HTR-8/SVneo (cell line): ENCODE measurements around the gene DLGAP1.
"Not testable (repeated sequence)": the region's sequence is repeated elsewhere in the genome, so short reads cannot be mapped to it uniquely, and the experiment has no call there.

Source experiments
- DNase-seq: peaks from one replicate; pipeline ENCODE4 v3.0.0; 2011; ENCODE audit warnings: low spot score, mixed read lengths; ENCODE audit not compliant: insufficient read length
- FAIRE-seq: peaks from 2 replicates; lab custom pipeline; 2011; peaks lifted over from hg19 to GRCh38; lab: Jason Lieb, UNC

Gene DLGAP1

GRCh38 chr18:4022749-4023148 lies 432.4 kb downstream of the DLGAP1 start:
- not testable (repeated sequence) for DNase-seq, FAIRE-seq

DNA sequence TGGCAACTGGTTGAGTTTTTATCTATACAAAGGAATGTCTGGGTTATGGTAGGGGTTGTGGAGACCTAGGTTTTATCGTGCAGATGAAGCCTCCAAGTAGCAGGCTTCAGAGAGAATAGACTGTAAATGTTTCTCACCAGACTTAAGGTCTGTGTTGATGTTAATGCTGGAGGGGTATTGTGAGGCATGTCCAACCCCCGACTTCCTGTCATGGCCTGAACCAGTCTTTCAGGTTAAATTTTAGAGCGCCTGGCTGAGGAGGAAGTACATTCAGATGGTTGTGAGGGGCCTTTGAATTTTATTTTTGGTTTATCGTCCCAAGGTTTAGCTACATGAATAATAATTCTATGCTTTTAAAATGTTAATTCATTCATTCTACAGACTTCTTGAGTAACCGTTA lies 435.1 kb downstream of the DLGAP1 start:
- FAIRE-seq (no peak), DNase-seq (no peak)

- FAIRE-seq (no peak), DNase-seq (peak; percentile 12)
These were observed 437.6 kb downstream of the DLGAP1 start for GRCh38 chr18:4017480-4017879.

DNA sequence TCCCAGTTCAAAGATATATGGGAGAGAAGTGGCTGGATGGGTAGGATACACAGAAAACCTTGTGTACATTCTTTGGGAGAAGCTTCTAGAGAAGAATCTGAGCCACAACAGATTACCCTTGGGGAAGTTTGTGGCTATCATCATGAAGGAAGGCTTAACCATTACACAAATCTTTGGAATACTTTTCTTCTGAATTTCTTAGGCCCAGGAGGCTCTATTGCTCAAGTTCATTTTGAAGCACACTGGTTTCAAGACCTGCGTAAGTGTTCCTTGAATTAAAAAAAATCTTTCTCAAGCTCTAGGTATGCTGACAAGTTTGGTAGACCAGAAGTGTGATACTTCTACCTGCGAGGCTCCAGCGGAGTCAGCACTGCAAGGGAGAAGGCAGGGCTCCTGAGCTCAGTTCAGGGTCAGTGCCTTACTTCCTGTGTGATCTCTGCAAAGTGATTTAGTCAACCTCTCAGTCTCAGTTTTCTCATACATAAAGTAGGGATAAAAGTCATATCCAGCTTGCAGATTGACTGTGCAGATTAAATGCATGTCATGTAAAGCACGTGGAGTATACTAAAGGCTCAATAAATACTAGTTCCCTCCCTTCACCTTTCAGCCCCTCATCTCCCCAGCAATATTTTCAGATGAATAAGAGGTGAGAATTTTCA lies 438.6 kb downstream of the DLGAP1 start:
- no peak for FAIRE-seq
- no peak for DNase-seq

GRCh38 chr18:4007846-4008245 lies 447.3 kb downstream of the DLGAP1 start:
- DNase-seq (no peak), FAIRE-seq (no peak)

DNA sequence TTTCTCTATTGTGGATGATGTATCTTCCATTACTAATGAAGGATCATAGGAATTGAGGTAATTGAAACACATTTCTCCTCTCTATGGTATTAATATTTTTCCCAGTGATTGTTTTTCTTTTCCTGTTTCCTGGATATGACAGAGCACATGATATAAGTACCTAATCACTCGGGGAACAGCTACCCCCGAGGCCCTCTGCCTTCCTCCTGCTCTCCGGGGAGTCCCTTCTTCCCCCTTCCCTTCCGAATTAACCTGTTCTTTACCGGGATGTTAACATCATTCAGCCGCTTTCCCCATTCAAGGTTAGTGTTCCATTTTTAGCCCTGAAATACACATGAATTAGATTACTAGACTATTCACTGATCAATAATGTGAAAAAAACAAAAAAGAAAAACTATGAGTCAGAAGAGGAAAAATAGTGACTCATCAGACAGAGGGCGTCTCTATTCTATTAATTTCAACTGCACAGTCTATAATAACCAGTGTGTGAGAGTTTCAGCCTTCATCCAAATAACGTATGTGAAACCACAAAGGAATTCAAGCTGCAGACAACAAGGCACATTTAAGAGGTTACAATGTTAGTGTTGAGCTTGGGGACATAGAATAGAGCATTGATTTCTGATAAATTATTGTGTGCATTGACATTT lies 450.8 kb downstream of the DLGAP1 start:
- FAIRE-seq (no peak), DNase-seq (no peak)

DNA sequence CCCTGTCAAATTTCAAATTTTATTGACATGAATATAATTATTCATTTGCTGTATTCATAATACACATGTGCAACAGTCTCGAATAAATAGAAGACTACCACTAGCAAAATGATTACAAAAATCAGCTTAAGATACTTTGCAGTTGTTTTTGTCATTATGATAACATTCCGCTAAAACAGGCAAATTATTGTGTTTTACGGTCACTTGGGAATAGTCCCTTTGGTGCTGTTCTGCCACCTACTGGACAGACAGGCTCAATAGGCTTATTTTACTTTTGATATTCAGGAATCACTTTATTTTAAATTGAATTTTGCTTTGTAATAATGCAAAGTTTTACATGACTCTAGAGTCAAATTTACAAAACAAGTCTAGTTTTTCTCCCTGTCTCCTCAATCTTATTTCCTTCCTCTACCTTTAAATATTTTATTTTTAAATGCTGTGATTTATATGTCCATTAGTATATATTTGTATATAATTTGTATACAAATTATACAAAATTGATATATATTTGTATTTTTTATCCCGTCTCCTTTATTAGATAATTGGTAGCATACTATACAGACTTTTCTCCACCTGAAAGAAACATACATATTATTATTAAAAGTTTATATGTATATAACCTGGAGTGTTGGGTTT lies 456.3 kb downstream of the DLGAP1 start:
- DNase-seq (peak; percentile 17), FAIRE-seq (no peak)

GRCh38 chr18:3995476-3996102 lies 459.5 kb downstream of the DLGAP1 start:
- DNase-seq: peak; percentile 9
- no peak for FAIRE-seq

DNA sequence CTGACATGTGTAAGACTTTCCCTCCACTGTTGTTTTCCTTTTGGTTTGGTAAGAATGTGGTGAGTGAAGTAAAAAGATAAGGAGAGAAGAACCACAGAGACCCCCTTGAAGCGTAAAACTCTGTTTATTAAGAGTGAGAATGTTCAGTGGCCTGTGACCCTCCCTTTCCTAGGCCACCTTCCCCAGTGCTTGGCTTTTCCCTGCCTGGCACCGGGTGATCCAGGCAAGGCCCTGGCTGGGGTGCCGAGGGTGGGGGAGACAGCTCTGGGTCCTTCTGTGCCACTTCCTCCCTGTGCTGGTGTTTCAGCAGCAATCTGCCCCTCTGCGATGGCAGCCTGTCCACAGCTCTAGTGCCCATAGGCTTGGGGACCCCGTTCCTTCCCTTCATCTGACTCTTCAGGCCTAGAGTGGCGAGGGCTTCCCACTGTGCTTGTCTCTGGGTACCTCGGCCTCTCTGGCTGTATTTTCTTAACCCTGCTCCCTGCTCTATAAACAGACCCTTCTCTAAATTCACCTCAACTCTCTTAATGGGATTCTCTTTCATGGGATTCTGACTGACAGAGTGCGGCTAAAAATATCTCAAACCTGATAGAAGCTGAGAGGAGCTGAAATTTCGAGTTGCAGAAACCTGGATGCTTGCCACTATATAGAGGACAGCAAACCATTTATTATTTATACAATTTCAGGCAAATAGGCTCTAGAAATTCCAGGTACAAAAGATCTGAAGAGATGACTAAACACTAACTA lies 461.0 kb downstream of the DLGAP1 start:
- no peak for FAIRE-seq

DNA sequence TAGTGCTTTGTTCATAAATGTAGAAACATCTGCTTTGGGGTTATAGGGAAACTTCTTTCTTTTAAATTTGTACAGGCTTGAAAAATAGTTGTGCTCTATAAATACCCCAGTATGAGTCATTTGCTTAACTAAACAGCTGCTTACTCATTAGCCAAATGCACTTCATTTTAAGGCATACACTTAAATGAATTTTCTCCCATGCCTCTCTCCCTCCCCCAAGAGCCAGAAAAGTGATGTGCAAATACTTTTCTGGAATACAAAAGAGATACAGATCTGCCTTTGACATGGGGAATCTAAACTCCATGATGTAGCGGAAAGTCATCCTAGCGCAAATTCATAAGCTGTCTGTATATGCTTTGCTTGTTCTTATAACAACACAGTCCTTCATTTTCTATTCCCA lies 469.4 kb downstream of the DLGAP1 start:
- DNase-seq: no peak

More for the DNA sequence above, 461.0 kb downstream of the DLGAP1 start:
- DNase-seq: no peak

DNA sequence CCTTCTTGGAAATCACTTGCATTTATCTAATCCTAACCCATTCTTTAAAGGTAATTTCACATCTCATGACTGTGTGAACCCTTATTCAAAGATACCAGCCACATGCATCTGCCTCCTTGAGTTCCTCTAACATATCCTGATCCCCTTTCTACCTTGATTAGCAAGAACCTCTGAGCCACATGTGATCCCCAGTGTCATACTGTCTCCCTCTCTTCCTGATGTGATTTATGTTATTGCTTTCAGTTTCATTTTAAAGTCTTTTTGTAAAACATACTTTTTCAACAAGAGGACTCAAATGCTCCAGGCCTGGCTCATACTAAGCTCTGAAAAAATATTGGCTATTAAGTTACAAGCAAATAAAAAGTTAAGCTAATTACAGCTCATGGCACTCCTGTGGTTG lies 470.1 kb downstream of the DLGAP1 start:
- no peak for FAIRE-seq

More for the DNA sequence above, 469.4 kb downstream of the DLGAP1 start:
- no peak for FAIRE-seq

DNA sequence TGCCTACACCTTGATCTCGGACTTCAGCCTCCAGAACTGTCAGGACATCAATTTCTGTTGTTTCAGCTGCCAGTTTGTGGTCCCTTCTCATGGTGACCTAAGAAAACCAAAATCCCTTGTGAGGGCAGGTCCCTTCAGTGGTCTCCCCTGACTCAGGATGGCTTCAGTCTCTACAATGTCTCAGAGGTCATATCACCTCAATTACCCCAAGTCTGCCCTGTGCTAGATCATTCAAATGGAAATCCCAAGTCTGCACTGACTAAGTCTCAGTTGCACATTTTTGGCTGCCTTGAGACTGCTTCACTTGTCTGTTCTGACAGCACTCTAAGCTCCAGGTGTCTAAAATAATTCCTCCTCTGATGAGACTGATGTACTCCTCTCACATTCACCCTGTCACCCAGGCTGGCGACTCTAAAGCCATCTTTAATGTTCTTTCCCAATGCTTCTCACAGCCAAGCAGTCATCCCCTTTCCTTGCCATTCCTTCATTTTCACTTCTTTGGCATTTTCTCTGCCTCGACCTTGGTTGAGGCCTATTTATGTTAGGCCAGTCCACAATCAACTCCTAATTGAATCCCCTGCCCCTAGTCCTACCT lies 470.8 kb downstream of the DLGAP1 start:
- FAIRE-seq: no peak

More for the DNA sequence above, 470.1 kb downstream of the DLGAP1 start:
- no peak for DNase-seq

GRCh38 chr18:3983351-3983969 lies 471.6 kb downstream of the DLGAP1 start:
- no peak for FAIRE-seq

More for the DNA sequence above, 470.8 kb downstream of the DLGAP1 start:
- DNase-seq: no peak

GRCh38 chr18:3982541-3982940 lies 472.6 kb downstream of the DLGAP1 start:
- DNase-seq (no peak), FAIRE-seq (no peak)

More at GRCh38 chr18:3983351-3983969, 471.6 kb downstream of the DLGAP1 start:
- DNase-seq: no peak

GRCh38 chr18:3979024-3979423 lies 476.1 kb downstream of the DLGAP1 start:
- FAIRE-seq: no peak
- DNase-seq: no peak

- FAIRE-seq (no peak), DNase-seq (no peak)
These were observed 481.8 kb downstream of the DLGAP1 start for GRCh38 chr18:3973191-3973850.

- no peak for FAIRE-seq
- no peak for DNase-seq
These were observed 482.7 kb downstream of the DLGAP1 start for GRCh38 chr18:3972291-3972930.

DNA sequence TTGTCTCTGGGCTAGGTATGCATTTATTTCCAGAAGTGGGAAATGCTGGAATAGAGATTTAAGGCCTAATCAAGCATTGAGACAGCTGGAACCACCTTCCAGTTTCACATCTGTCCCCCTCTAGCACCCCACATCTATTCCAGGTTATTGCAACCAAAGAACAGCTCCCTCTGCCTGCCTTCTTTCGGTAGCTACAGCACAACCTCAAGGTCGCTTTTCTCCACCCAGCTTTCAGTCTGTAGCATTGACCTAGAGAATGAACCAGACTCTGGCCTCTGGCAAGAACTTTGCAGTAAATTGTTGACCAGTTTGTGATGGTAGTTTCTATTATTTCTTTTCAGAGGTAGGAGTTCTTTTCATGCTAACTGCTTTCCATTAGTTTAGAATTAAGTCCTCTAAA lies 484.2 kb downstream of the DLGAP1 start:
- DNase-seq (no peak), FAIRE-seq (no peak)
